GM18520 (cell line): ENCODE data around the gene OR2L3.
"Not testable (repeated sequence)": the region's sequence is repeated elsewhere in the genome, so short reads cannot be mapped to it uniquely, and the experiment has no call there.

Experiments used
- ATAC-seq: cut with Tn5 transposase; IDR thresholded peaks from one replicate; pipeline ENCODE4 v1.9.1; 2021; ENCODE audit not compliant: unreplicated experiment

Gene OR2L3, protein sequence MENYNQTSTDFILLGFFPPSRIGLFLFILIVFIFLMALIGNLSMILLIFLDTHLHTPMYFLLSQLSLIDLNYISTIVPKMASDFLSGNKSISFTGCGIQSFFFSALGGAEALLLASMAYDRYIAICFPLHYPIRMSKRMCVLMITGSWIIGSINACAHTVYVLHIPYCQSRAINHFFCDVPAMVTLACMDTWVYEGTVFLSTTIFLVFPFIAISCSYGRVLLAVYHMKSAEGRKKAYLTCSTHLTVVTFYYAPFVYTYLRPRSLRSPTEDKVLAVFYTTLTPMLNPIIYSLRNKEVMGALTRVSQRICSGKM

DNA sequence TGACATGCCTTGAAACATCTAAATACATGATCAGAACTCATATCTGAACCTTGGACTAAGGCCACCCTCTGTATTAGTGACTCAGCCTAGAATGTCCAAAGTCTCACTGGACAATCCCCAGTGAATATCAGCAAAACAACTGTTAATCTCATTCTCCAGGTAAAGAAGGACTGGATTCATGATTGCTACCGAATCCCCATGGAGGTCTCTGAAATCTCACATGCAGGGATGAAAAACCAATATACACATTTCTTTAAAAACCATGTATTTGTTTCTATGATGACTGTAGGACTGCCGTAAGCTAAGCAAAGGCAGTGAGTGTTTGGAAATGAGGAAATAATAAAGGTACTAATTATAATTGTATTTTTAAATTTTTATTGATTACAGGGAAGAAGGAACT lies at the start of gene OR2L3:
OR2L3 (plus strand) TSS at position 301 of the 400 bp plus-strand sequence. CDS start 13,846 bp downstream, outside the sequence.
- ATAC-seq, result no peak

DNA sequence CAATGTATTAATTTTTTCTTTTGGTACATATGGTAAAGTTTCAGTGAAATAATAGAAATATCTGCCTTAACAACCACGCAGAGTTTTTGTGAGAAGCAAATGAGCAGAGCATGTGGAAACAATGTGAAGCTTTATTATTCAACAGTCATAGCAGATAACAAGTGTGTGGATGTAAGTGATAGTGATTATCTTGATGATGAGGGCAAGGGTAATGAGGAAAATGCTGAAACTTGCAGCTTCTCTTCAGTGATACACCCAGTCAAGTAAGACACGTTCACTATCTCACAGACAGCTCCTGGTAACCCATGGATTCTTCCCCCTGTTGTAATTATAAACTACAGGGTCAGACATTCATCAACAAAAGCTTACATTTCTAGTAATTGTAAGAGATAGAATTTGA lies 47.8 kb upstream of the OR2L3 start:
- no peak for ATAC-seq

DNA sequence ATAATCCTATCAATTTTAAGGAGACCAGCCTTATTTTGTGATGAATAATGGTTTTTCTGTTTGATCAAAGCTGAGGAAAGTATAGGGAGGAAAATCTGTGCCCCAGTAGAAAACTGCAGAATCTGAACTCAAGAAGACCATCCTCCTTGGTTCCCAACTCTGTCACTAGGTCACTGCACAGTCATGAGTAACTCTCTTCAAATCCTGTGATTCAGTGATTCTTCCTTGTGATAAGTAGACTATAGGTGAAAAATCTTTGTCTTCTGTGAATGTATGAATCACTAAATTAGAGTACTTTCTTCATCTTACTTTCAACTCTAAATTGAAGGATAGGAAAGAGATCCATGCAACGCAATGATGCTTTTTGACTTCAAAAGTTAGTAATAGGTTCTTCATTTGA lies 46.5 kb upstream of the OR2L3 start:
- ATAC-seq, result no peak

DNA sequence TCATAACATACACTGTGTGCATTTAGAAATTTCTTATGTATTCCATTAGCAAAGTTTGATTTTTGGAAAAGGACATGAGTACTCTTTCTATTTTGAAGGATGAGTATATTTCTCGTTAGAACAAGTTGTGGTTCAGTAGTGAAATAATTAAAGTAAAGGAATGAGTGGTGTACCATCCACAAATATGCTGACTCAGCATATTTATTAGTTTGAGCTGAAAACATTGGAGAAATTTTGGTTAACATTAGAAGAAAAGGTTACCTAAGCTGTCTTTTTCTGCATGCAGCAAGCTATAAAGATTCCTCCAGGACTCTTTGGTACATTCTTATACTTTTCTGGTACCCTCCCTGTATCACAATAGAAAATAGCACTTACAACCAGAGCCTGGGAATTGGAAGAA lies 38.9 kb upstream of the OR2L3 start:
- ATAC-seq, result no peak

DNA sequence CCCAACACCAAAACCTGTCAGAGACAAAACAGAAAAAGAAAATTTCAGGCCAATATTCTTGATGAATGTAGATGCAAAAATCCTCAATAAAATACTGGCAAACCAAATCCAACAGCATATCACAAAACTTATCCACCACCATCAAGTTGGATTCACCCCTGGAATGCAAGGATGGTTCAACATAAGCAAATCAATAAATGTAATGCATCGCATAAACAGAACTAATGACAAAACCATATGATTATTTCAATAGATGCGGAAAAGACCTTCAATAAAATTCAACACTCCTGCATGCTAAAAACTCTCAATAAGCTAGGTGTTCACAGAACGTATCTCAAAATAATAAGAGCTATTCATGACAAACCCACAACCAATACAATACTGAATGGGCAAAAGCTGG lies 37.0 kb upstream of the OR2L3 start:
- no peak for ATAC-seq

DNA sequence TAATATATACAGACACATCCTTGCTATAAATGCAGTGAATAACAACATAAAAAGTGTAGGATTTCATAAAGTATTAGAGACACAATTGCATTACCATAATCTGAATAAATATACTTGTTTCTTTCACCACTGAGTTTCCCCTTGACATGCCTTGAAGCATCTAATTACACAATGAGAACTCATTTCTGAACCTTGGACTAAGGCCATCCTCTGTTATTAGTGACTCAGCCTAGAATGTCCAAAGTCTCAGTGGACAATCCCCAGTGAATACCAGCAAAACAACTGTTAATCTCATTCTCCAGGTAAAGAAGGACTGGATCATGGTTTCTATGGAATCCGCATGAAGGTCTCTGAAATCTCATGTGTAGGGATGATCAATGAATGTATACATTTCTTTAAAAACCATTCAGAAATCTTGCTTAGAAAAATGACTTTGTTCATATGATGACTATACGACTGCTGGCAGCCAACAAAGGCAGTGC lies 33.4 kb upstream of the OR2L3 start, which contains the start of gene OR2L5:
OR2L5 (plus strand) TSS at position 432 of the 482 bp plus-strand sequence. CDS start 8,288 bp downstream, outside the sequence.
- no peak for ATAC-seq

DNA sequence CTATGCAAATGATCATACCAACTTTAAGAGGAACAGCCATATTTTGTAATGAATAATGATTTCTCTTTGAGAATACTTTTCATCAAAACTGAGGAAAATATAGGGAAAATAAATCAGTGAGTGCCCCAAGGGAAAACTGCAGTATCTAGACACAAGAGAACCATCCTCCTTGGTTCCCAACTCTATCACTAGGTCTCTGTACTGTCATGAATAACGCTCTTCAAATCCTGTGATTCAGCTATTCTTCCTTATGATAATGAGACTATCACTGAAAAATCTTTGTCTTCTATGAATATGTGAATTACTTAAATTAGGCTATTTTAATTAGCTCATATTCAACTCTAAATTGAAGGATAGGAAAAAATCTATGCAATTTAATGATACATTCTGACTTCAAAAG lies 30.8 kb upstream of the OR2L3 start:
- ATAC-seq, result no peak

DNA sequence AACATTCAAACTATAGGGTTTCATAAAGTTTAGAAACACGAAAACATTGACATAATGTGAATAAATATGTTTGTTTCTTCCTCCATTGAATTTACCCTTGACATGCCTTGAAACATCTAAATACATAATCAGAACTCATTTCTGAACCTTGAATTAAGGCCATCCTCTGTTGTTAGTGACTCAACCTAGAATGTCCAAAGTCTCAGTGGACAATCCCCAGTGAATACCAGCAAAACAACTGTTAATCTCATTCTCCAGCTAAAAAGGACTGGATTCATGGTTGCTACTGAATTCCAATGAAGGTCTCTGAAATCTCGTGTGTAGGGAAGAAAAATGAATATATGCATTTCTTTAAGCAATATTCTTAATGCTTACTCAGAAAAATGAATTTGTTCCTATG lies 16.9 kb upstream of the OR2L3 start, which contains the start of gene OR2L2:
OR2L2 (plus strand) TSS at position 301 of the 400 bp plus-strand sequence. CDS start 8,198 bp downstream, outside the sequence.
- ATAC-seq, result no peak

DNA sequence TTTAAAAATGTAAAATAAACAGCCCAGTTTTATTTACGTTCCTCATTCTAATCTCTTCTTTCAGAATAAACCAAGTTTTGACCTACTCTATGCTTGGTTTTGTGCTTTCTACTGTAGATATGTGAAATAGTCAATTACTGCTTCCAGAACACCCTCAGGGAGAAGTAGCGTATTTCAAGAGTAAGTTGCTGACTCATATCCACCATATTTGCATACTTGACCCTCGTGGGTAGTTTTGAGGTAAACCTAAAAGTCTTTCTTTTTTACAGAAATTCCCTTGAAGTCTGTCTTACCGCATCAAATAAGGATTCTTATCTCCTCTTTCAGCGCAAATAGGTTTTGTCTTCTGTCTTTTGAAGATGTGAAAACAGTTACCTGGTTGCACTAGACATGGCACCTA lies 1.4 kb upstream of the OR2L3 start:
- ATAC-seq, result no peak

DNA sequence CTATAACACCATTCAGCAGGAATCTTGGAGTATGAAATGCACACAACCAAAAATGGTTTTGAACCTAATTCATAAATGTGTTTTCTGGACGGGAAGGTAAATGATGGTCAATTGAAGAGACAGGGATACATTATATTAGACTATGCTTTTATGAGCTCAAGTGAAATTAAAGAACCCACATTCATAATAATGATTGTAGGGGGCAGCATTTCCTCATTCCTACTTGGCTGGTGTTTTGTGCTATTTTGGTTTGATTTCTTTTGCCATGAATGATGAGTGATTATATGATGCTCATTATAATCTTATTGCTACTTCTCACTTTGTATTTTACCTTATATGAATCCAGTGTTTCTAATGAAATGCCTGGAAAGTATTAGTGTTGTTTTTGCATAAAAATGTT lies 372 bp downstream of the OR2L3 start:
- ATAC-seq, result no peak

DNA sequence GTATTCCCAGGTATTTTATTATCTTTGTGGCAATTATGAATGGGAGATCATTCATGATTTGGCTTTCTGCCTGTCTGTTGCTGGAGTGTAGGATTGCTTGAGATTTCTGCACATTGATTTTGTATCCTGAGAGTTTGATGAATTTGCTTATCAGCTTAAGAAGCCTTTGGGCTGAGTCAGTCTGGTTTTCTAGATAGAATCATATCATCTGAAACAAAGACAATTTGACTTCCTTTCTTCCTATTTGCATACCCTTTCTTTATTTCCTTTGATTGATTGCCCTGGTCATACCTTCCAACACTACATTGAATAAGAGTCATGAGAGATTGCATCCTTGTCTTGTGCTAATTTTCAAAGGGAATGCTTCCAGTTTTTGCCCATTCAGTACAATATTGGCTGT lies 8.0 kb downstream of the OR2L3 start:
- no peak for ATAC-seq

DNA sequence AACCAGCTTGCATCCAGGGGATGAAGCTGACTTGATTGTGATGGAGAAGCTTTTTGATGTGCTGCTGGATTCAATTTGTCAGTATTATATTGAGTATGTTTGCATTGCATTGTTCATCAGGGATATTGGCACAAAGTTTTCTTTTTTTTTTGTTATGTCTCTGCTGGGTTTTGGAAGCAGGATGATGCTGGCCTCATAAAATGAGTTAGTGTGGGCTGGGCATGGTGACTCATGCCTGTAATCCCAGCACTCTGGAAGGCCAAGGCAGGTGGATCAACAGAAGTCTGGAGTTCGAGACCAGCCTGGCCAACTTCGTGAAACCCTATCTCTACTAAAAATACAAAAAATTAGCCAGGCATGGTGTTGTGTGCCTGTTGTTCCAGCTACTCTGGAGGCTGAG lies 8.6 kb downstream of the OR2L3 start:
- no peak for ATAC-seq

DNA sequence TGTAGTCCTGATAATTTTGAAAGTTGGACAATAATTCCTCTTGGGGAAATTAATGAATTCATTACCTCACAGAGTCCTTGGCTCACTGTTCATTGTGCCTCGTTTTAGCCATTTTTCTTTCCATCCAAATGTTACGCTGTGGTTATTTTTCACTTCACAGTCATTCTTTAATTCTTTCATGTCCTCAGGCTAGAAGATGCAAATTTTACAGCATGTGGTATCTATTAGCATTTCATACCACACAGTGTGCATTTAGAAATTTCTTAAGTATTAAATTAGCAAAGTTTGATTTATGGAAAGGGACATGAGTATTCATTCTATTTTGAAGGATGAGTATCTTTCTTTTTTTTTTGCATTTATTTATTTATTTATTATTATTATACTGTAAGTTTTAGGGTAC lies 18.4 kb downstream of the OR2L3 start:
- no peak for ATAC-seq

DNA sequence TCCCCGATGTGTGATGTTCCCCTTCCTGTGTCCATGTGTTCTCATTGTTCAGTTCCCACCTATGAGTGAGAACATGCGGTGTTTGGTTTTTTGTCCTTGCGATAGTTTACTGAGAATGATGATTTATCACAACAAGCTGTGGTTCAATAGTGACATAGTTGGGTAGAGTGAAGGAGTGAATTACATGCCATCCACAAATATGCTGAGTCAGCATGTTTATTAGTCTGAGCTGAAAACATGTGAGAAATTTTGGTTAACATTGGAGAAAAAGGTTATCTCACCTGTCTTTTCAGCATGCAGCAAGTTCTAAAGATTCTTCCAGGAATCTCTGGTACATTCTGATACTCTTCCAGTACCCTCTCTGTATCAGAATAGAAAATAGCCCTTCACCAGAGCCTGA lies 19.0 kb downstream of the OR2L3 start:
- ATAC-seq, result no peak

DNA sequence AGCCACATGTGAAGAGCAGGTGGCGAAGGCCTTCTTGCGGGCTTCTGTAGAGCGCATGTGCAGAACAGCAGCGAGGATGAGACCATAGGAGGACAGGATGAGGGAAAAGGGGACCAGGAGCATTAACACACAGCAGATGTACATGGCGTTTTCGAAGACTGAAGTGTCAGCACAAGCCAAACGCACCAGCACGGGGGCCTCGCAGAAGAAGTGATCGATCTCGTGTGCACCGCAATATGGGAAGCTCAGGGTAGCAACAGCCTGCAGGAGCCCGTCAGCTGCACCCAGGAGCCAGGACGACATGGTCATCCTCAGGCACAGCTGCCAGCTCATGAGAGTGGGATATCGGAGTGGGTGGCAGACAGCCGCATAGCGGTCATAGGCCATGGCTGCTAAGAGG lies 37.2 kb downstream of the OR2L3 start:
- not testable (repeated sequence) for ATAC-seq

DNA sequence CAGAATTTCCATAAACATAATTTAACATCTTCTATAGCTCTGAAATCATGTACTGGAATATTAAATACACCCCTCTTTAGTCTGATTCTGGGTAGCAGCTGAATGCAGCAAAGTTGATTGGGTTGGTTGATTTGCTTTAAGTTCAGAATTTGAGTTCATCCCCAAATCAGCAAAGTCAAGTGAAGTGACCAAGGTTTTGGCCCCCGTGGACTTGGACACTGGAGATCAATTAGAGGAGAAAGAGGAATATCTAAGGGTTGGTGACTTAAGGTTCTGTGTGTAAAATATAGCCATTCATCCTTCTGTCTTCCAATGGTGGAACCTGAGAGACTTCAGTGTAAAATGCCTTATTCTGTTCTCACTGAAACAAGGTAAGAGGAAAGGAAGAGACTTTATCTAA lies 48.2 kb downstream of the OR2L3 start, which contains the start of gene OR2L13:
OR2L13 (plus strand) TSS at position 301 of the 400 bp plus-strand sequence. CDS start 4,192 bp downstream, outside the sequence.
- no peak for ATAC-seq

DNA sequence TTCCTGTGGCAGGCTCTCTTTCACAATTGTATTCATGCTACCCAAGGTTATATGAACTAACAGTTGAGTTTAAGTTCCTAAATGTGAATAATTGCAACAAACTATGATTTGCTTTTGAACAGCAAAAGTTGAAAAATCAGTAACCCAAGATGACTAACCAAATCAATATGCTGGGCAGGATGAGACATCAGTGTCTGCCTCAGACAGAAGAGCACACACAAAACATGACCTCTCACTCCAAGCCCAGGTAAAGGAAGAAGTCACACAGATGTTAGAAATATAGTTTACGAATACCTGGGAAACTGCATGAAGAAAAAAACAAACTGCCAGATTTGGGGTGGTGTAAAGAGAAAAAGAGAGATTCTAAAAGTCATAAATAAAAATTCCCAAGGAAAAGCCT lies 51.9 kb downstream of the OR2L3 start:
- ATAC-seq, result no peak

DNA sequence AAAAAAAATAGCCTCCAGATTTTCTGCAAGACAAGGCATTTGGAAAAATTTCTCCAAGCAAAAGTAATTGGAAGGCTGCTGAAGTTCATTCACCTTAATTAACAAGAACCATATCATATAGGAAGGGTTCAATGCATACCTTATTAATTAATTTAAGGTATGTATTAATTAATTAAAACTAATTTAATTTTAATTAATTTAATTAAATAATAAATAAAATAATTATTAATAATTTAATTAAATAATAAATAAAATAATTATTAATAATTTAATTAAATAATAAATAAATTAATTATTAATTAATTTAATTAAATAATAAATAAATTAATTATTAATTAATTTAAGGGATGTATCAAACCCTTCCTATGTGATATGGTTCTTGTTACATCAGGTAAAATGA lies 56.2 kb downstream of the OR2L3 start:
- ATAC-seq, result no peak

DNA sequence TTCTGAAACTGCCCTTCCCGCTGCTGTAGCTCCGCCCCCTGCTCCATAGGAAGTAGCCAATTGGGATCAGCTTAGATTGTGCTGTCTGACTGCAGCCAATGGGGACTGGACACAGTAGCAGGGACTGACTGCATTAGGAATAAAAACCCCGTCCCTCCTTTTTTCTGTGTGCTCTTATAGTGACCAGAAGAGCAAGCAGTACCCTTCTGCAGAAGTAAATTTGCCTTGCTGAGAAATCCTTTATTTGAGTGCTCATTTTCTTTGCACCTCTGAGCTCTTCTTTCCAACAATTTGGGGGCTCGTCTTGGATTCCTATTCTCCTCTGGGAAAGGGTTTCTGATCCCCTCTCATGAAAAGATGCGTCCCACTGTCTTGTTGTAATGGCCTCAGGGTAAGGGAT lies 64.5 kb downstream of the OR2L3 start:
- no peak for ATAC-seq
